ENCODE data around the gene XG.
"Not testable (repeated sequence)": the region's sequence is repeated elsewhere in the genome, so short reads cannot be mapped to it uniquely, and the experiment has no call there.

DNA sequence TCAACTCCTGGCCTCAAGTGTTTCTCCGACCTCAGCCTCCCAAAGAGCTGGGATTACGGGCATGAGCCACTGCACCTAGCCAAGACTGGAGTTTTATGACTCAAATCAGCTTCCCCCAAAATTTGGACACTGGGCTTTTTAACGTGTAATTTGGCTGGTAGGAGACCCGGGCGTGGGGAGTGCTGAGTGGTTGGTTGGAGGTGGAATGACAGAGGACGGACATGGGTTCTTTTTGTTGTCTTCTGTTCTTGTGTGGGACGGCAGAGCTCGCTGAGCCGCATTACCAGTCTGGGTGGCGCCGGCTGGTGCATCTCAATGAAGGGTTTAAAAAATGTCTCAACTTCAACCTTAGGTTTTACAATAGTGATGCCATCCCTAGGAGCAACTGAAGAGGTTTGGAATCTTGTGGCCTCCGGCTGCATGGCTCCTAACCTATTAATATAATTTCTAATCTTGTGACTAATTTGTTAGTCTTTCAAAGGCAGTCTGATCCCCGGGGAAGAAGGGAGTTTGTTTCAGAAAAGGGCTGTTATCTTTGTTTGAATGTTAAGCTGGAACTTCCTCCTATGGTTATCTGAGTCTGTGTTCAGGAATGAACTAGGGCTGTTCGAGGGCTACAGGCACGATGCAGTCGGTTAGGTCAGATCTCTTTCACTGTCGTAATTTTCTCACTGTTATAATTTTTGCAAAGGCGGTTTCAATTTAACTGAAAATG is 50.7 kb downstream of the XG start:
- TF ChIP-seq, protein P1, sequence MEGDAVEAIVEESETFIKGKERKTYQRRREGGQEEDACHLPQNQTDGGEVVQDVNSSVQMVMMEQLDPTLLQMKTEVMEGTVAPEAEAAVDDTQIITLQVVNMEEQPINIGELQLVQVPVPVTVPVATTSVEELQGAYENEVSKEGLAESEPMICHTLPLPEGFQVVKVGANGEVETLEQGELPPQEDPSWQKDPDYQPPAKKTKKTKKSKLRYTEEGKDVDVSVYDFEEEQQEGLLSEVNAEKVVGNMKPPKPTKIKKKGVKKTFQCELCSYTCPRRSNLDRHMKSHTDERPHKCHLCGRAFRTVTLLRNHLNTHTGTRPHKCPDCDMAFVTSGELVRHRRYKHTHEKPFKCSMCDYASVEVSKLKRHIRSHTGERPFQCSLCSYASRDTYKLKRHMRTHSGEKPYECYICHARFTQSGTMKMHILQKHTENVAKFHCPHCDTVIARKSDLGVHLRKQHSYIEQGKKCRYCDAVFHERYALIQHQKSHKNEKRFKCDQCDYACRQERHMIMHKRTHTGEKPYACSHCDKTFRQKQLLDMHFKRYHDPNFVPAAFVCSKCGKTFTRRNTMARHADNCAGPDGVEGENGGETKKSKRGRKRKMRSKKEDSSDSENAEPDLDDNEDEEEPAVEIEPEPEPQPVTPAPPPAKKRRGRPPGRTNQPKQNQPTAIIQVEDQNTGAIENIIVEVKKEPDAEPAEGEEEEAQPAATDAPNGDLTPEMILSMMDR (conservative IDR thresholded peaks at IDR 0.05; ENCODE audit: low read depth, low read length): not testable (repeated sequence)
- not testable (repeated sequence) for TF ChIP-seq MXI1 (IDR thresholded peaks at IDR 0.05; ENCODE audit: borderline replicate concordance, low read depth, low read length); POLR2A (IDR thresholded peaks at IDR 0.05; ENCODE audit: low read depth, low read length); MAFK (IDR thresholded peaks at IDR 0.05; ENCODE audit: low read depth, low read length); RCOR1 (IDR thresholded peaks at IDR 0.05; ENCODE audit: insufficient replicate concordance, low read length); CHD1 (IDR thresholded peaks at IDR 0.05; ENCODE audit: low read depth, low read length)

Data from IMR-90 (cell line).